HG02981 (cell line): ENCODE results near the gene EEPD1.
"Not testable (repeated sequence)": the region's sequence is repeated elsewhere in the genome, so short reads cannot be mapped to it uniquely, and the experiment has no call there.

Source experiments
- ATAC-seq: cut with Tn5 transposase; IDR thresholded peaks from one replicate; pipeline ENCODE4 v1.9.1; 2021; ENCODE audit warnings: mild to moderate bottlenecking, moderate library complexity; ENCODE audit not compliant: unreplicated experiment

The EEPD1 gene

GRCh38 chr7:36128448-36129047, 24.5 kb upstream of the EEPD1 start:
- ATAC-seq = no peak

- no peak for ATAC-seq
Observed at GRCh38 chr7:36129048-36129534, 24.0 kb upstream of the EEPD1 start.

GRCh38 chr7:36130236-36130945, 22.7 kb upstream of the EEPD1 start:
- no peak for ATAC-seq

GRCh38 chr7:36131026-36131425, 22.0 kb upstream of the EEPD1 start:
- no peak for ATAC-seq

GRCh38 chr7:36131499-36131898, 21.6 kb upstream of the EEPD1 start:
- ATAC-seq = no peak

GRCh38 chr7:36132012-36132411, 21.0 kb upstream of the EEPD1 start:
- ATAC-seq = no peak

GRCh38 chr7:36135700-36136099, 17.4 kb upstream of the EEPD1 start:
- no peak for ATAC-seq

GRCh38 chr7:36137258-36137657, 15.8 kb upstream of the EEPD1 start:
- no peak for ATAC-seq

GRCh38 chr7:36137754-36138153, 15.3 kb upstream of the EEPD1 start:
- ATAC-seq = no peak

- ATAC-seq = no peak
Observed at GRCh38 chr7:36138209-36138608, 14.8 kb upstream of the EEPD1 start.

GRCh38 chr7:36141351-36141750, 11.7 kb upstream of the EEPD1 start:
- no peak for ATAC-seq

- ATAC-seq = no peak
Observed at GRCh38 chr7:36141850-36142249, 11.2 kb upstream of the EEPD1 start.

- ATAC-seq = no peak
Observed at GRCh38 chr7:36144189-36144588, 8.9 kb upstream of the EEPD1 start.

GRCh38 chr7:36145686-36146085, 7.4 kb upstream of the EEPD1 start:
- ATAC-seq = no peak

GRCh38 chr7:36147361-36147760, 5.7 kb upstream of the EEPD1 start:
- ATAC-seq = no peak

- ATAC-seq = no peak
Observed at GRCh38 chr7:36148422-36149065, 4.5 kb upstream of the EEPD1 start.

- not testable (repeated sequence) for ATAC-seq
Observed at GRCh38 chr7:36149240-36149639, 3.8 kb upstream of the EEPD1 start.

GRCh38 chr7:36149694-36150452, 3.2 kb upstream of the EEPD1 start:
- ATAC-seq = no peak

GRCh38 chr7:36151921-36152755, 916 bp upstream of the EEPD1 start:
- ATAC-seq = no peak

- no peak for ATAC-seq
Observed at GRCh38 chr7:36153571-36154097, 580 bp downstream of the EEPD1 start.
